Activated CD4-positive, CD25-positive, alpha-beta regulatory T cell treated with anti-CD3 and anti-CD28 coated beads, Interleukin-2, amount 50 U/mL, for 72 hours (primary cell): Measurements from ENCODE around the gene DHX15.

Experiments used
- DNase-seq: peaks from one replicate; pipeline ENCODE4 v3.0.0; 2021

The DHX15 gene

DNA sequence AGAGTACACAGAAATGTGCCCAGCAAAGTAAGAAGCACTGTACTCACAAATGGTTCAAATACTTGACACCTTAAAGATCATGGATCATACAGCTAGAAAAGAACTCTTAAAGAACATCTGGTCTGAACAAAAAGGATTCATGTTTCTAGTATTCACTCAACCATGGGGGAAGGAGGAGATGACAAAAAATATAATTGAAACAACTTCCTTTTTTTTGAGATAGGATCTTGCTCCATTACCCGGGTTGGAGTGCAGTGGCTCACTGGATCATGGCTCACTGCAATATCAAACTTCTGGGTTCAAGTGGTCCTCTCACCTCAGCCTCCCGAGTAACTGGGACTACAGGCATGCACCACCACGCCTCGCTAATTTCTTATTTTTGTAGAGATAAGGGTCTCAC is 6.0 kb downstream of the DHX15 start:
- DNase-seq = no peak

DNA sequence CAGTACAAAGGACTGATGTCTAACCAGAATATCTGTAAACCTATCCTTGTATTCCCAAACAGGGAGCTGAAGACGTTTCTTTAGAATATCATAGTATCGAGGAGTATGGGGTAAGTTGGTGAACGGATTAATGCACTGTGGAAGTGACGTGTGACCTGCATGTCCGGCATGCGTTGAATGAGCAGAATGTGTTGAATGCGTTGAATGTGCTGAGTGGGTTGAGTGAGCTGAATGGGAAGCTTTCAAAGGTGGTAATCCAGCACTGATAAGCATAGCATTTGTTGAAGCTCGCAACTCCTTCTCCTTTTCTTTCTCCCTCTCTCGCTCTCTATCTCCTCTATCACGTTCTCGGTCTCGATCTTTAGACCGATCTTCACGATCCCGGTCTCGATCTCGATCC is 8.1 kb downstream of the DHX15 start:
- no peak for DNase-seq

DNA sequence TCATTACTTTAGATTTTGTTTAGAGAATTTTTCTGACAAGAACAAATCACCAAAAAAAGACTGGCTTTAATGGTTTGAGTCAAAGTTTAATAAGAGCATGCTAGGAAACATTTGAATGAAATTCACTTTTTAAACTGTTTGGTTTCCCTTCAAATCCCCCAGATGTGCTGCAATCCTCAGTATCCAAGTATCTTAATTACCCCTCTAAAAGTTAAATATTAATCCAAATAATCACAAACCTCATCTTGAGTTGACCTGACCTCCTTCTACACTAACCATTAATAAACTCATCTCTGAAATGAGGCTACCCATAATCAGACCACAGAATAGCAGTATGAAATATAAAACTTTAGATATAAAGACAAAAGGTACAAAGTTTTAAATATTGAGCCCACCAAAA is 10.1 kb downstream of the DHX15 start:
- DNase-seq = no peak

DNA sequence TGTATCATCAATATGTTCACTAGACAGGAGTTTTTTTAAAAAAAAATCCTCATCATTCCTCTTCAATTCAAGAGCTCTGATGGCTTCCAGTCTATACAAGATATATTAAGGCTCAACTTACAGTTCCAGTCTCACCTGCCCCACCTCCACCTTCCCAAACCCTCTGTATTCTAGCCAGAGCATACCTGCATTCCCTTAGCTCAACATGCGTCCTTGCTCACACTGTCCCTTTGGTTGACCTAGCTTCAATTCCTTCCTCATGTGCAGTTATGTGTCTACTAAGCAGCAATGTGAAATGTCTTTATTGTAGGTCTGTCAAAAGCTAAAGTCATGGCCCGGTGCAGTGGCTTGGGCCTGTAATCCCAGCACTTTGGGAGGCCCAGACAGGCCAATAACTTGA is 10.8 kb downstream of the DHX15 start:
- no peak for DNase-seq

DNA sequence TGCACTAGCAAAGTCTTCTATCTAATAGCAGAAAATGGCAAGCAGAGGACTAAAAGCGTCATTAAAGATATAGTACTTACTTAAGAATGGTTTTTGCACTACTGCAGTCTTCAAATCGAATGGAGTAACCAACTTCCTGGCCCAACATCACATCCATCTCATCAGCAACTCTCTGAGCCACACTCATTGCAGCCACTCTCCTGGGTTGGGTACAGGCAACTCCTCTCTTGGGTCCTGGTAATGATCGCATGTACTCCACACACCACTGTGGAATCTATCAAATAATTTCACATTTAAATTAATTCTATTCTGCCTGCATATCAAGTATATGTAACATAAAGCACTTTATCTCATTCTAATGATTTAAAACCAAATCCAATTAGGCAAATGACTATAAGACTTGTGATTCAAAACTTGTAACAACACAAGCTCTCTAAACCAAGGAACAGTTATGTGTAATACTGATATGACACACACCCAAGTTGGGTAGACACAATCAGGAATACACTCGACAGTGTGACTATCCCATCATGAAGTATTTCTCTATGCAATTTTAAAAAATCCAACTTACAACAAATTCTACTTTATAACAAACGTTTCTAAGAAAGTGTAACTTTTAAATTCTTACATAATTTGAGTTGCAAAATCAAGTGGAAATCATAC is 13.6 kb downstream of the DHX15 start:
- no peak for DNase-seq

DNA sequence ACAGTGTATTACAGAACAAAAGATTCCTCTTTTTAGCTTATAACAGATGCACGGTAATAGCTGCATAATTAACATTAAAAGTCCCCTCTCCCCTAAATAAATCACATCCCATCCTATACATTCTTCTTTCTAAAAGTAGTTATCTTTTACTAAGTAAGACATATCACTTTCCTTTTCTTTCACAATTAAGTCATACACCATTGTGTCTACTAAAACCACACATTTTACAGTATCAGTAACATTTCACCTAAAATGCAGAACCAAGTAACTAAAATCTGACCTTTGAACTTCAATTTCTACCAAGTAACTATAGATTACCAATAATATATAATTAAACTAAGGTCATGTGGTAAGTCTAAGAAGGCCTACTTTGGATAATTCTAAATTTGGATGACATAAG is 14.2 kb downstream of the DHX15 start:
- no peak for DNase-seq

DNA sequence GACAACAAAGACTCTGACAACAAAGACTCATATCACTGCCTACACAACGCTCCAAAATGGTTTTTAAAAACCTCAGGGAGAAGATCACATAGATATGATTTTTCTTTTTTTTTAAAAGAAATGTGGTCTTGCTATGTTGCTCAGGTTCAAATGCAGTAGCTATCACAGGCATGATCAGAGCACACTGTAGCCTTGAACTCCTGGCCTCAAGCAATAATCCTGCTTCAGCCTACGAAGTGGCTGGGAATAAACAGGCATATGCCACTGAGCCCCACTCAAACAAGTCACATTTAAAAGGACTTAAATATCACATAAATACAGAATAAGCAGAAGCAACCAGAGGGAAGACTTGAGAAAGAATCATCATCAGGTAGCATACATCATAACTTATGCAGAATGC is 14.7 kb downstream of the DHX15 start:
- DNase-seq = no peak

DNA sequence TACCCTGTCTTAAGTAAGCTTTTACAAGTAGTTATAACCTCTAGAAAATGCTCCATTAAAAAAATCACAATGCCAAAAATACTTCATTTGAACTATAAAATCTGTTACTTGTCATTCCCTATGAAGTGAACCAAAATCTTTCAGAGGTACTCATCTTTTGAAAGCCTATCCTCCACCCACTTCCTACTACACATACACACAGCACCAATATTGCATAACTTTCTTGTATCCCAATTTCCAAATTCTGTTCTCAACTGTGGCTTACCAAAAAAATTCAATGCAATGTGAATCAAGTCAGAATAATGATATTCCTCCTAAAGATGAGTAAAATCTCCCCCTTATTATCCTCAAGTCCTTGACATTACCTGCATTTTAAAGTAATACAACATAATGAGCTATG is 15.9 kb downstream of the DHX15 start:
- DNase-seq = no peak

DNA sequence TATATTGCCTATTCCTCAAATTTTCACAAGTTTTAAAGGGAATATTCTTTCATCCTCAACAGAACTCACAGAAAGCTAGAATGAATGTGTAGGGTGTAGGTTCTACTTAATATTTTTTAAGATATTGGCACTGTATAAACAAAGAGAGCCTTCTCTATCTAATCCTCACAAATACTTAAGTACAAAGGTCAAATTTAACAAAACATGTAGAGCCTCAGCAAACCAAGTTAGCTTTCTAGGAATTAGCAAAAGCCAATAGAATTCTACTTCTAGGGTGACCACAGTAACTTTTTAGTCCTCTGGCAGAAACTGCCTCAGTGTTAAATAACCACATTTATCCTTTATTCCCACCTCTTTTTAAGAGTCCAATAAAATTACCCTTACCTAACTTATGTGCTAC is 19.3 kb downstream of the DHX15 start:
- no peak for DNase-seq

DNA sequence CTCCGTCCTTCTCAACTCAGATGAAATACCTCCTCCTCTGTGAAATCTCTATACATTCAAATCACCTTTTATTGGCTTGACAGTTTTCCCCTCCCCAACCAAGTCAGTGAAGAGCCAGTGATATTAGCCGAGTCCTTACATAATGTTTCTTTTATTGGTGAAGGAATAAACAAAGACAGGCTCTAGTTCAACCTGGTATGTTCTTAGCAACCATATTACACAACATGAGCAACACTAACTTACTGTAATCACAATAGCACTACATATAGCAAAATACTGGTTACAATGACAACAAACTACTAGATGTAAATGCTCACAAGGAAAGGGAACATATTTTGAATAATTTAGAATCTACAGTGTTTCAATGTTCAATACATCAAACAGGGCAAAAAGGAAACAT is 19.9 kb downstream of the DHX15 start:
- DNase-seq = no peak

DNA sequence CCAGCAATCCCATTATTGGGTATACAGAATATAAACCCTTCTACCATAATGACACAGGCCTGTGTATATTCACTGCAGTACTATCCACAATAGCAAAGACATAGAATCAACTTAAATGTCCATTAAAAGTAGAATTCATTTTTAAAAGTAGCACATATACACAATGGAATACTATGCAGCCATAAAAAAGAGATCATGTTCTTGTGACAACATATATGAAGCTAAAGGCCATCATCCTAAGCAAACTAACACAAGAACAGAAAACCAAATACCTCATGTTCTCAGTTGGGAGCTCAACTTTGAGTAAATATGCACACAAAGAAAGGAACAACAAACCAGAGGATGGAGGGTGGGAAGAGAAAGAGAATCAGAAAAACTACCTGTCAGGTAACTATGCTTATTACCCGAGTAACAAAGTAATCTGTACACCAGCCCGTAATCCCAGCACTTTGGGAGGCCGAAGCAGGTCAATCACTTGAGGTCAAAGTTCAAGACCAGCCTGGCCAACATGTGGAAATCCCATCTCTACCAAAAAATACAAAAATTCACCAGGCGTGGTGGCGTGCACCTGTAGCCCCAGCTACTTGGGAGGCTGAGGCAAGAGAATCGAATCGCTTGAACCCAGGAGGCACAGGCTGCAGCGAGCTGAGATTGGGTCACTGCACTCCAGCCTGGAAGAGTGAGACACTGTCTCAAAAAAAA is 22.8 kb downstream of the DHX15 start:
- DNase-seq = no peak

DNA sequence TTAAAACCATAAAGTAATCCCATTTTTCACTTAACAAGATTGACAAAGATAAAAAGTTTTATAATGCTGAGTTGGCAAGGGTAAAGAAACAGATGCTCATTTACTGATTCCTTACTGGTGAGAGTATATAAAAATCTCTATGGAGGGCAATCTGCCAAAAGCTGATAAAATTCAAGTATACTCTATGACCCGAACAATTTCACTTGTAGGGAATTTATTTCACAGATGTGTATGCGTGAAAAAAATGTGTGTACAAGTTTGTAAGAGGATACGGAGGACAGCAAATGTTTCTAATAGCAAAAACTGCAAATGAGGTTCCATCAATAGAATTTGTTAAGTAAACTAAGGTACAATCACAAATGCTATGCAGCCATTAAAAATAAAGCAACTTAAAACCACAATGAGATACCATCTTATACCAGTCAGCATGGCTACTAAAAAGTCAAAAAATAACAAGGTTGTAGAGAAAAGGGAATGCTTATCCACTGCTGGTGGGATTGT is 23.4 kb downstream of the DHX15 start:
- DNase-seq = no peak

DNA sequence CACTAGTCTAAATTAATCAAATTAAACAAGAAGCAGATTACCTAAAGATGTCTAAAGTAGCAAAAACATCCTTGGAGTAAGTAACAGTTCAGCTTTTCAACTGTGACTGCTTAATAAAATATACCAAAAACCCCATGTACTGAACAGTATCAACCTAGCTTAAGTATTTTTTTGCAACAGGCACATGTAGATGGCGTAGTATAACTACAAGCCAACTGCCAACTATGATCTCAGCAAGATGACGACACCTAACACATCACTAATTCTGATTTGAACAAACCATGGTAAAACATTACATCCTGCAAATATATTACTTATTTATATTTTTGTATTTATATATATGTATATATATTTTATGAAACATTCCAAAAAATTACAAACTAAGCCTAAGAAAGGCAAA is 24.5 kb downstream of the DHX15 start:
- no peak for DNase-seq

DNA sequence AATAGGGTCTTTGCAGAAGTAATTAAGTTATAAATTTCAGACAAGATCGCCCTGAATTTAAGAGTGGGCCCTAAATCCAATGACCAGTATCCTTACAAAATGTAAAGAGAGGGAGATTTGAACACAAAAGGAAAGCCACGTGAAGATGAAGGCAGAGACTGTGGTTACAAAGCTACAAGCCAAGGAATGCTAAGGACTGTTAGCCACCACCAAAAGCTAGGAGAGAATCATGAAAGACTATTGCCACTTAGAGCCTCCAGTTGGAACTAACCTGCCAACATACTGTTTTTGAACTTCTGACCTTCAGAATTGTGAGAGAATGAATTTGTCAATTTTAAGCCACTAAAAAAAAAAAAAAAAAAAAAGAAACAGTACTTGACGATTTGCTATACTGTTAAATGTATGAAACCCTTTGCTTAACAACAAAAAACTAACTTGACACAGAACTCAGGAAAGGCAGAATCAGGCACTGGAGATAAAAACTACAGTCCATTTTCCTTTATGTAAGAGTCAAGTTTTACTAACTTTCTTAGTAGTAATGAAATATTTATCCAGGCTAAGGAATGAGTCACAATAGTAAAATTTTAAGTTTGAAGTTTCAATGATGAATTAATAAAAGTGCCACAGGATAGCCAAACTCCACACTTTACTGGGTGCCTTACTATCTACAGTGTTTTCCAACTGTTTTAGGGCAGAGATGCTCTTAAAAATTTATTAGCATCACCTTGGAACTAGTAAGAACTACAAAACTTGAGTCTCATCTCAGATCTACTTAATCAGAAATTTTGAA is 25.1 kb downstream of the DHX15 start:
- DNase-seq = no peak

DNA sequence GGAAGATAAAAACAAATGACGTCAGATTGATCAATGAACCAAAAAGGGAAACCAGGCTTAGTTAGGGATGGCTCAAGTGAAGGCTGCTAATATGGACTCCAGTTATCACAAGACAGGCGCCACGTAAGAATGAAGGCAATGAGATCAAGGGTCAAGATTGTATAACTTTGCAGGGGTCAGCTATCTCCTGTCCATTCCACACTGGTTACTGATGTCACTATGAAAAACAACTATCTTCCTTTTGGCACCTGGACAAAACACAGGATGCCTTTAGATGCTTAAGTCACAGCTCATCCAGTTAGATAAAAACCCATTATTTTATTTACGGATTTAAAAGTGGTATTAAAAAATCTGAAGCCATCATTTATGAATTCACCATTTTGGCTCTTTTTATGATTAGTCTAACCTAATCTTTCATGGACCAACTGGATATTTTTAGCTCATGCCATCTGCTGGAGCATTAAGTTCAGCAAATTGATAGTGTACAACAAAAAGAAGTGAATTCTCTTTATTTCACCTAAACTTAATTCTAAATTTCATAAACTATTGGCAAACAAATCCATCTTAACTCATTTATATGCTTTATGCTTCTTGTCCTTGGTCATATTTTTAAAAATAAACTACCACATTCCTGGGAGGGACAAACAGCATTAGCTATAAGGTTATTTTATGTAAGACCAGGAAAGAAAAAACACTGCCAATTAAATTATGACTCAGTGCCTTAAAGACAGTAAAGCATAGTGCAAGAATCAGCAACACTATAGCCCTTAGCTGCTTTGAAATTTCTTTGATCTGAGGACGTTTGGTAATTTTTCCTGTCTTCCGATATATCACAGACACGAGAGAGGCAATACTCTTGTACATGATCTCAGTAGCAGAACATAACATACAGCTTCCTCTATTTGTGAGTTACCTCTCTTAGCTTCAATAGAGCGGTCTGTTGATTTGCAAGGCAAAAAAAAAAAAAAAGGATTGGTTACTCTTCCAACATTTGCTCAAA is 27.0 kb downstream of the DHX15 start:
- no peak for DNase-seq

DNA sequence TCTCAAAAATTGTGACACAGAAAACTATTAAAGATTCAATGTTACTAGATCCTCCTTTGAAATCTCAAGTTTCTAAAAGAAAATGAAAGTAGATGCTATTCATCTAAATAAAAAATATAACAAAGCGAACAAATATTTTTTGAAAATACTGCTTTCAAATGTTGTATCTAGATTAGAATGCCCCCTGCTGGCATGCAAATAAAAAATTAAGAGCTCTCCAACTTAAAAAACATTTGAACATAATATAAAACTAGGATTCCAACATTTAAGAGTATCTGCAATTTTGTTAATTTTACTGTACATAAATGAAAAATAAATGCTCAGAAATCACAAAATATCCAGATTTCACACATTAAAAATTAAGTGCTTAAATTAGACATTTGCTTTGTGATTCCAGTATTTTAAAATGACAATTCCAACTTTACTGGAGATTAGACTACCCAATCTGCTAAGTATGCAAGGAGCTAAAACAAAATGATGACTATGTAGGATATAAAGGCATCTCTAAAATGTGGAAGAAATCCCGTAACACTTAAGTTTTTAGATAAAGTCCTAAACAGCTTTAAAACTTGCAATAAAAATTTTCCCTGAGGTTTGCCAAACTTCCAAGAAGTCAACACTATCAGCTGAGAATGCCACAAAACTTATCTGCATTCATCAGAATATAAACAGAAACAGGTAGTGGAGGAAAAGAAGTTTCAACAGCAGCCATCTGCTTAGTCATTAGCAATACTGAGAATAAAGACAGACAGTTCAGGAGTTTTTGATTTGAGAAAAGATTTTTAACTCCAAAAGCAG is 32.7 kb downstream of the DHX15 start:
- no peak for DNase-seq

DNA sequence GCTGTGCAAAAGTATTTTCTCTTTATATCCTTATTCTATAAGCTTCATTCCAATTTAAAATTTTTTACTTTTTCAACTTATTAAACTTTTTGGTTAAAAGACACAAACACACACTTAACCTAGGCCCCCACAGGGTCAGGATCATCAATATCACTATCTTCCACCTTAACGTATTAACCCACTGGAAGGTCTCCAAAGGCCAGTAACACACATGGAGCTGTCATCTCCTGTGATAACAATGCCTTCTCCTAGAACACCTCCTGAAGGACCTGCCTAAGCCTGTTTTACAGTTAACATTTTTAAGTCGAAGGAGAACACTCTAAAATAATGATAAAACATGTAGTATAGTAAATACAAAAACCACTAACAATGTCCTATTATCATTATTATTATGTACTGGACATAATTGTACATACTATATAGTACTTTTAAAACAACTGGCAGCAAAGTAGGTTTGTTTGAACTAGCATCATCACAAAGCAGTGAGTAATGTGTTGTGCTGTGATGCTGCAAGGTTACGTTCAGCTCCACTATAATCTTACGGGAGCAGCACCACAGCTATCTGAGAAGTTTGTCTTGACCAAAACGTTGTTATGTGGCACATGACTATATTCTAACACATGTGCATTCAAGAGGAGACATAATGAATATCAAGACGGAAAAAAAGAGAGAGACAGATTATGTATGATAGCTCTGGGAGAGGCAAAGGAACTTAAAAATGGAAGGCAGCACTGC is 33.7 kb downstream of the DHX15 start:
- no peak for DNase-seq

DNA sequence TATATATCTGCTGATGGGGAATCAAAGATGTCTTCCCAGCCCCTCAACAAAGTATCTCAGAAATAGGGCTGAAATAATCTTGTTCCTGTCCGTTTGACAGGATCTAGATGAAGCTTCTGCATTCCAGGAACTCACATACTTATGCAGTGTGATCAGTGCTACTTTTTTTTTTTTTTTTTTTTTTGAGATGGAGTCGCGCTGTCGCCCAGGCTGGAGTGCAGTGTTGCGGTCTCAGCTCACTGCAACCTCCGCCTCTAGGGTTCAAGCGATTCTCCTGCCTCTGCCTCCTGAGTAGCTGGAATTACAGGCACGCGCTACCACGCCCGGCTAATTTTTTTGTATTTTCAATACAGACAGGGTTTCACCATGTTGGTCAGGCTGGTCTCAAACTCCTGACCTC is 36.4 kb downstream of the DHX15 start:
- DNase-seq = no peak

DNA sequence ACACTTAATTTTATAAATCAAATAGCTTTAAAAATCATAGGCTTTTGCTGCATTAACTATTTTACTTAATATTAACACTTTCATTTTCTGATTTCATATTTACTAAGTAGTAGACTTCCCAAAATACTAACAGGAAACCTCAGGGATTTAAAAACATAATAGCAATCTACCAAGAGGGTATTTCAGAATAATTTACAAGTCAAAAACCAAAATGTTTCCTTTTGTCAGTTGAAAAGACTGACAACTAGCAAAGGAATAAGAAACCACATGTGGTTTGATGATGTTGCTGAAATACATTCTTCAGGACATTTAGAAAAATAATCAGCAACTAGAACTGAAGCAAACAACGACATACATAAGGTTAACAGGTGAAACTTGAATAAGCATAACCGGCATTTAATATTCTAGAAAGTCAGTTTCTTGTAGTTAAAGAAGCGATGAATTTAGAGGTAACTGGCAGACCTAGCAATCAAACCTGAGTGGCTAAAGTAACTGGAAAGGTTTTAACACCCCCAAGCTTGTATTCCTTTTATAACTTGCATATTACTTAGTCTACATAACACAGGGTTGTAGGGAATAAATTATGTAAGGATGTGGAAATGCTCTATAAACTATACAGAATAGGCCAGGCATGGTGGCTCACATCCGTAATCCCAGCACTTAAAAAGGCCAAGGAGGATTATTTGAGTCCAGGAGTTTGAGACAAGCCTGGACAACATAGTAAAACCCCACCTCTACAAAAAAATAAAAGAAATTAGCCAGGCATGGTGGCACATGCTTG is 40.0 kb downstream of the DHX15 start:
- no peak for DNase-seq

DNA sequence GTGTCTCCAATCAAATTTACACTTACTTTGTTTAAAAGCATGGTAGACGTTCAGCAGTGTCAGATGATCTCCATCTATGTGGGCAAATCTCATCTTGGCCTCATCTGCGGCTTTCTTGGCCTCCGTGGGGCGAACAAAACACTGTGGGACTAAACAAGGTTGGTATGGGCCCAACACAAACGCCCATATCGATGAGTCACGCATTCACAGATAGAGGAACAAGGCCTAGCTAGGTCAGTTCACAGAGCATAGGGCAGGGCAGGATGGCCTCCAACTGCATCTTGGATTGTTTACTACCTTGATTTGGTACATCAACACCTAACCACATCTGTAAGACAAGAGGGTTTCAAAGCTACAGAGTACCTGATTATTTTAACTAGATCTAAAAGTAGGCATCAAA is 47.3 kb downstream of the DHX15 start:
- no peak for DNase-seq
